OCI-M2 (cell line): ENCODE results near the gene TECTA.
"Not testable (repeated sequence)": the region's sequence is repeated elsewhere in the genome, so short reads cannot be mapped to it uniquely, and the experiment has no call there.

Experiments
- DNase-seq: peaks from one replicate; lab custom pipeline; 2025; ENCODE audit not compliant: unreplicated experiment; lab: John Stamatoyannopoulos, UW

The TECTA gene

GRCh38 chr11:121226415-121227263 lies 125.6 kb downstream of the TECTA start:
- no peak for DNase-seq

DNA sequence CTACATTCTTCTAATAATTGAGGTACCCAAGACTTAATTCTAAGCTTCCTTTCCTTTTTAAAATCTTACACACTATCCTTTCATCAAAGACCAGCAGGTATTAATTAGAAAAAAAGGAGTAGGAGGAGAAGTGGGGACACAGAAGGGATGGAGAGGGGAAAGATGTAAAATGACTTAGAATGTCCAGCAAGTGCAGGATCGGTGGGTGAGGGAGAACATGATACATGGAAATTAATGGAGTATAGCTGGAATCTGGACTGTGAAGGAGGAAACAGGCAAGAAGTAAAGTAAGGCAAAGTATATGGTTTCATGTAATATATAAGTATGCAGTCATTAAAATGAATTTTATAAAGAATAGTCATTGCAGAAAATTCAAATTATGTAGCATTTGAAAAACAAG lies 127.8 kb downstream of the TECTA start:
- no peak for DNase-seq

DNA sequence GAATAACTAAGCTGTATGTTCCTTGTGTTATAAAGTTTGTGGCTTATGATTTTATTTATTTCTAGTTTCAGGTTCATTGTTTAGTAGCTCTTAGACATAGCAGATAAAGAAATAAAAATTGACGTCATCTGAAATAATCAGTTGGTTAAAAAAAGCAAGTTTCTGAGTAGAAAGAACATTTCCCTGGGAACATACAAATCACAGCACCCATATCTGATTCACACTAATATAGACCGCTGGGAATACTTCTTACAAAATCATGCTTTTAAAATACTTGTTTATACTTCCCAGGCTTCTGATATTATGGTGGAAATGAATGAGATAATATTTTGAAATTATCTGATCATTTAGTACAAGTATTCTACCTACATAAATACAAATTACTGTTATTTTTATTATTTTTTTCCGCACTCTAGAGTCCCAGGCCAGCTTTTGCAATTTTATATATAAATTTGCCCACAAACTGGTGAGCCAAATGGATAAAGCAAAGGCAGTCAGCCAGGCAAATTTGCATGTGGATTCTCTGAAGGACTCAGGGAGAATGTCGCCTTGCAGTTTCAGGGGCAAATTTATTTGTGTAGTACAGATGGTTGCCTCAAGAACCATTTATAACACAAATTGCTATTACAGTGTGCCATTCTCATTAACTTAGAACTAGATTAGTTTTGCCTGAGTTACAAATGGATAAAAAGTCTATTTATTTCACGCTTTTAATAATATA lies 128.6 kb downstream of the TECTA start:
- no peak for DNase-seq

DNA sequence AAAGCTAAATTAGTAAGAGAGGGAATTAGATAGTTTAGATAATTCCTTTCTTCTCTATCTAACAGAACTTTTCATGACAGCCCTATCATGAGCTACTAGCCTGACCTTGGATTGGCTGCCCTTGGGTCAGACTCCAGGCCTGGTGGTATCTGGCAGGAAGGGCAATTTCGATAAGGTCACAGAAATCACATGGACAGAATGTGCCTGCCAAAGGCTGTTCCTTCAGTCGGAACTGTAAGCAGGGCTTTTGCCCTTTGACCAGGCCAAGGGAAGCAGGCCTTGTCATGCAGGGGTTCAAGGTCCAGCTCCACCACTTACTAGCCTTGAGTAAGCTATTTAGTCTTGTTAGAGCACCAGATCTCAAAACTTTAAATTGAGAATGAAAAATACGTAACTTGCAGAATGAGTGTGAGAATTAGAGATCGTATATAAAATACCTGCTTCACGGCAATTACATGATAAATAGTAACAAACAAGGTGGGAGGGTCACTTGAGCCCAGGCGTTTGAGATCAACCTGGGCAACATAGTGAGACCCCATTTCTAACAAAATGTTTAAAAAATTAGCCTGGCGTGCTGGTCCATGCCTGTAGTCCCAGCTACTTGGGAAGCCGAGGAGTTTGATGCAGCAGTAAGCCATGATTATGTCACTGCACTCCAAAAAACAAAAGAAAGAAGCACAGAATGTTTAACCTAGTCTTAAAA lies 130.7 kb downstream of the TECTA start:
- no peak for DNase-seq

GRCh38 chr11:121235057-121235456 lies 134.0 kb downstream of the TECTA start:
- DNase-seq: no peak

DNA sequence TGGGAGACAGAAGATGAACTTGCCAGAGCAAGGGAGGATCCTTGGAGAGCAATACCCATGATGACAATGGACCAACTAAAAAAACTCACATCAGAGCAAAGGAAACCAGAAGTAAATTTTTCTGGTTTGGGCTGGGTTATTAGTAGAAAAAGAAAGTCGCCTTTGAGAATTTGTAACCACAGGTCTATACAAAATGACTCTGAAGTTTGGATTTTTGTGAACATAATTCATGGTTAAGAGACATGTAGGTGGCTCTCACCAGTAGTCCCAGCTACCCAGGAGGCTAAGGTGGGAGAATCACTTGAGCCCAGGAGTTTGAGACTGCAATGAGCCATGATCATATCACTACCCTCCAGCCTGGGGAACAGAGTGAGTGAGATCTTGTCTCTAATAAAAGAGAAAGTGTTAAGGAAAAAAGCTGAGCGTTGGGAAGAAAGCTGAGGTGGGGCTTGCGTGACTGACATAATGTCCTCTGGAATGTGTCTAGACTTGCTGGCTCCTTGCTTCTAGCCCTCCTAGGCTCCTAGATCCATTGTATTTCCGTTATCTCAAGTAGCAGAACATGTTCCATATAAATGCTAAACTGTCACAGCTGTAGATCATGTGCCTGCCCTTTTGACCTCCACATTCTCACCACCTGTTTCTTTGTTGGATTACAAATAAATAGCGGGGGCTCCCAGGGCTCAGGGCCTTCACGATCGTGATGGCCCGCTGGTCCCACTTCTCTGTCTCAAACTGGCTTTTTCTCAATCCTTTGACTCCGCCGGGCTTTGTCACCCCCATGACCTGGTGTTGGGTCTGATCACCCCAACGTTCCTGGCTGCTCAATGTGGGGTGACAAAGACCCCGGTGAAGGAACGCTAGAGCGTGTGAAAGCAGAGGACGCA lies 135.3 kb downstream of the TECTA start:
- DNase-seq: no peak

GRCh38 chr11:121237247-121237646 lies 136.2 kb downstream of the TECTA start:
- DNase-seq: not testable (repeated sequence)

DNA sequence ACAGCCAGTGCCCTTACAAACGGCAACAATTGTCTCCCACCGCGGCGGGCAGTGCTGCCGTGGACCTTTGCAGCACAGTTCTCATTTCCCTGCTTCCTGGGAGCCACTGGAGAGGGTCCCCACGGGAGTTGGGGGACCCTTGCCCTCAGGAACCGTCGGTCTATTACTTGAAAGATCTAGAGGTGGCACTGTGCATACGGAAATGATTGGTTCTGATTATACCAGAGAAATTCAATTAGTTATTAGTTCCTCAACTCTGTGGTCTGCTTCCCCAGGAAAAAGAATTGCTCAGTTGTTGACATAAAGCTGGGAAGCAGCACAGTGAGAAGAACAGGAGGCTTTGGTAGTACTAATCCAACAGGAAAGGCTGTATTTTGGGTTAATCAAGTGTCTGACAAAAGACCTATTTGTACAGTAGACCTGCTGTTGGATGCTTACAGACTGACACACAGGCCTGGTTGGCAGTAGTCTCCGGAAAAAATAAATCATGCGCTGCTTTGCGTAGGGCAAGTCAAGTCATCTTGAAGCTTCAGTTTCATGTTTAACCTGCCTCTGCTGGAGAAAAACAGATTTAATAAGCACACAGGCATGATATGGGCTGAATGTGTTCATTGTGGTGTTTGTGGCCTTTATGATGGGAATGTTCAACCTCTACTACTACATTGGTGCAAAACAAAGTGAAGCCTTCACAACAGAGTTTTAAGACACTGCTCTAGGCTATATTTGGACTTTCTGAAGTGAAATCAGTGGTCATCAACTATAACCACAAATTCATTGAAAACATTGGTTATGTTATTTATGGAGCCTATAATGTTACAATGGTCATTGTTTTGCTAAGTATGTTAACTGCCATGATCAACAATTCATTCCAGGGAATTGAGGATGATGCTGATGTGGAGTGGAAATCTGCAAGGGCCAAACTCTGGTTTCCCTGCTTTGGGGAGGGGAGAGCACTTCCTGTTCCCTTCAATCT lies 136.9 kb downstream of the TECTA start:
- DNase-seq: no peak

GRCh38 chr11:121238956-121239355 lies 137.9 kb downstream of the TECTA start:
- no peak for DNase-seq

DNA sequence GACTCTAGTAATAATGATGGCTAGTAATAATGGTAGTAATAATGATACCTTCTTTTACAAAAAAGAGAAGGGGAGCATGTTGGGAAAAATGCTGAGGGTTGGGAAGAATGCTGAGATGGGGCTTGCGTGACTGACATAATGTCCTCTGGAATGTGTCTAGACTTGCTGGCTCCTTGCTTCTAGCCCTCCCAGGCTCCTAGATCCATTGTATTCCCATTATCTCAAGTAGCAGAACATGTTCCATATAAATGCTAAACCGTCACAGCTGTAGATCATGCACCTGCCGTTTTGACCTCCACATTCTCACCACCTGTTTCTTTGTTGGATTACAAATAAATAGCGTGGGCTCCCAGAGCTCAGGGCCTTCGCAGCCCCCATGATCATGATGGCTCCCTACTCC lies 139.0 kb downstream of the TECTA start:
- not testable (repeated sequence) for DNase-seq

- DNase-seq: no peak
Observed at GRCh38 chr11:121240650-121241303, 139.7 kb downstream of the TECTA start.
